CD4-positive, alpha-beta T cell treated with Interleukin-15 for 4 hours (primary cell): ENCODE measurements around the gene RPL18.
A peak's percentile ranks its signal among the peaks of the same experiment; 100 is the strongest.
"Not testable (repeated sequence)": the region's sequence is repeated elsewhere in the genome, so short reads cannot be mapped to it uniquely, and the experiment has no call there.

Experiments used
- DNase-seq: peaks from one replicate; pipeline ENCODE4 v3.0.0-alpha.2; 2020; ENCODE audit warnings: low spot score

RPL18 gene

GRCh38 chr19:48588670-48589401 lies 30.1 kb downstream of the RPL18 start:
- peak; percentile 86 for DNase-seq

- no peak for DNase-seq
Observed at GRCh38 chr19:48587387-48587786, 31.6 kb downstream of the RPL18 start.

GRCh38 chr19:48582168-48582567 lies 36.8 kb downstream of the RPL18 start:
- no peak for DNase-seq

- DNase-seq, result no peak
Observed at GRCh38 chr19:48578891-48579290, 40.1 kb downstream of the RPL18 start.

GRCh38 chr19:48577908-48578307 lies 41.1 kb downstream of the RPL18 start:
- DNase-seq, result not testable (repeated sequence)

GRCh38 chr19:48575931-48576622 lies 42.9 kb downstream of the RPL18 start:
- no peak for DNase-seq

GRCh38 chr19:48573163-48573505 lies 45.8 kb downstream of the RPL18 start:
- DNase-seq, result no peak

GRCh38 chr19:48571378-48572162 lies 47.4 kb downstream of the RPL18 start:
- DNase-seq, result no peak

GRCh38 chr19:48569814-48570213 lies 49.2 kb downstream of the RPL18 start:
- no peak for DNase-seq

- no peak for DNase-seq
Observed at GRCh38 chr19:48568345-48568886, 50.6 kb downstream of the RPL18 start.
